Uterus (tissue), 2 donors: ENCODE data around the gene ADORA3.

Source experiments
- CTCF ChIP-seq, 4 experiments: fragments of 200-600 bp in 2 of 4; fragments of 450-650 bp in 2 of 4; sonication (generic) in 2 of 4; IDR thresholded peaks; one replicate each; pipeline ENCODE4 v1.5.1; 2016 to 2019; ENCODE audit warnings: antibody characterized with exemption in 4 of 4, mild to moderate bottlenecking in 2 of 4, moderate library complexity in 1 of 4
- POLR2A ChIP-seq, 2 donors: fragments of 450-650 bp; IDR thresholded peaks; one replicate each; pipeline ENCODE4 v1.6.1; 2016; ENCODE audit warnings: antibody characterized with exemption in 2 of 2, mild to moderate bottlenecking in 1 of 2, moderate library complexity in 1 of 2

GRCh38 chr1:111465754-111466153 lies 37.7 kb downstream of the ADORA3 start:
- TF ChIP-seq CTCF (IDR thresholded peaks at IDR 0.05), result no peak
- no peak for TF ChIP-seq POLR2A (IDR thresholded peaks at IDR 0.05)
